OCI-M2 (cell line): ENCODE results near the gene PGA4.
"Not testable (repeated sequence)": the region's sequence is repeated elsewhere in the genome, so short reads cannot be mapped to it uniquely, and the experiment has no call there.

Experiments
- DNase-seq: peaks from one replicate; lab custom pipeline; 2025; ENCODE audit not compliant: unreplicated experiment; lab: John Stamatoyannopoulos, UW

The PGA4 gene

DNA sequence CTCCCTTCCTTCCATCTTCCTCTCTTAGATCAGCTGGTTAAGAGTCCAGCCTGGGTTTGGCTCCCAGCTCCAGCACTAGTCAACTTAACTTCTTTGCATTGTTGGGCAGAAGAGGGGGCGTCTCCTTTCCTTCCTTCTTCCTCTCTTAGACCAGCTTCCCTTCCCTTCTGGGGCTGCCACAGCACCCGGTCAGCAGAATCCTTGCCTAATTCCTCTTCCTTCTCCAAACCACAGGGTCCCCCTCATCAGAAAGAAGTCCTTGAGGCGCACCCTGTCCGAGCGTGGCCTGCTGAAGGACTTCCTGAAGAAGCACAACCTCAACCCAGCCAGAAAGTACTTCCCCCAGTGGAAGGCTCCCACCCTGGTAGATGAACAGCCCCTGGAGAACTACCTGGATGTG lies 18.3 kb upstream of the PGA4 start:
- DNase-seq, result not testable (repeated sequence)

DNA sequence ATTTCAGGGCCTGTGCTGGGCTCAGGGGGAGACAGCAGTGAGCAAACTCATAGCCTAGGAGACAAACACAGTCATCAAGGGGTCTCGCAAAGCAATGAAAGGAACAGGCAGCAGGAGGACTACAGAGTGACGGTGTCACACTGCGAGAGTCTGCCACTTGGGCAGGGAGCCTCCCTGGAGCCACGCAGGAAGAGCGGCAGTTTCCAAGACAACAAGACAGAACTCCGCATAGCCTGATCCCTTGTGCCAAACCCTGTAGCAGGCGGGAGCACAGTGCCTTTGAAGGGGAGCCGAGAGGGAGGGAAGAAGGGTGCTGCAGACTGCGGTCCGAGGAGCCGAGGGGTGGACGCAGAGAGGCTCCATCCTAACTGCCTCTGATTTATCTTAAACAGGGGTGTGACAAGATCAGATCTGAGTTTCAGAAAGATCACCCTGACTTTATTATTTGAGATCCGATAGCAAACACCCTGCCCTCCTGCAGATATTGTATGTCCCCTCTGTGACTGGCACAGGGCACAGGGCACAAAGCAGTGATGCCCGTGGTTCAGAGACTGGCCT lies 17.6 kb upstream of the PGA4 start:
- DNase-seq, result not testable (repeated sequence)

DNA sequence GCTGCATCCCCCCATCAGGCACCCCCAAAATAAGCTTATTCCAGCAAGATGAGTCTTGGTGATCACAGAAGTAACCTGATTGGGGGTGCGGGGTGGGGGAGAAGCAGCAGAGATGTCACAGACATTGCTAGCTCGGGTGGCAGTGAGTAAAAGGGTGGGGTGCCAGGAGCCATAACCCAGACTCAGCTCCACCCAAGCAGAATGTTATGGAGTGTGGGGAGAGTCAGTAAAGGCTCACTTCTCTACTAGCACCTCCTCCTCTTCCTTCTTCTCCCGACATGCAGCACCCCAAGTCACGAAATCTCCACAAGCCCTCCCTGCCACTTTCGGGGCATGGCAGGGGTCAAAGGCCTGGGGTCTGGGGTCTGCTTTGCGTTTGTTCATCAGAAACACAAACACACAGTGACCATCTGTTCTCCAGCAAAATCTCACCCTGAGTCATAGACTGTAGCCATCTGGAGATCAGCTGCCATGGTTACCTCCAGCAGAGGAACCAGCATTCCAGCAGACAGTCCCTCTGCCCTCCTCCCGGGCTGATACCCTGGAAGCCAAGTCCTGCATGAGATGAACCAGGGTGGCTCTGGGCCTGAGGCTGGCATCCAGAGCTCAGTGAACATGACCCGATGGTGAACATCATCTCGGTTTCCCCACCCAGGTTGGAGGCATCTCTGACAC lies 14.4 kb upstream of the PGA4 start:
- not testable (repeated sequence) for DNase-seq

DNA sequence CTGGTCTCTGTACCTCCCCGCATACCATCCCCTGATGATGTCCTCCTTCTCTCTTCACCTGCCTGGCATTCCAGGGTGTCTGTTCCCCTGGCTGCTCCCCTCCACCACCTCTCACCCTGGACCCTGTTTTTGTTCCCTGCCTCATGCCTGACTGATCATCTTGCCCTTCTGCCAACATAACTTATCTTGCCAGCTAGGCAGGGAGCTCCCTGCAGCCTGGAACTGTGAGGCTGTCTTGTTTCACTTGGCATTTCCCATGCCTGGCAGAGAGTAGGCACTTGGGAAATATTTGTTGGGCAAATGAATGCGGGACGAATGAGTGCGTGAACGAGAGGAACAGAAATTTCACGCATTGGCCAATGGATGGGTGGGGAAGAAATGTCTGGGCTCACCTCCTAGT lies 11.5 kb upstream of the PGA4 start:
- DNase-seq, result not testable (repeated sequence)

DNA sequence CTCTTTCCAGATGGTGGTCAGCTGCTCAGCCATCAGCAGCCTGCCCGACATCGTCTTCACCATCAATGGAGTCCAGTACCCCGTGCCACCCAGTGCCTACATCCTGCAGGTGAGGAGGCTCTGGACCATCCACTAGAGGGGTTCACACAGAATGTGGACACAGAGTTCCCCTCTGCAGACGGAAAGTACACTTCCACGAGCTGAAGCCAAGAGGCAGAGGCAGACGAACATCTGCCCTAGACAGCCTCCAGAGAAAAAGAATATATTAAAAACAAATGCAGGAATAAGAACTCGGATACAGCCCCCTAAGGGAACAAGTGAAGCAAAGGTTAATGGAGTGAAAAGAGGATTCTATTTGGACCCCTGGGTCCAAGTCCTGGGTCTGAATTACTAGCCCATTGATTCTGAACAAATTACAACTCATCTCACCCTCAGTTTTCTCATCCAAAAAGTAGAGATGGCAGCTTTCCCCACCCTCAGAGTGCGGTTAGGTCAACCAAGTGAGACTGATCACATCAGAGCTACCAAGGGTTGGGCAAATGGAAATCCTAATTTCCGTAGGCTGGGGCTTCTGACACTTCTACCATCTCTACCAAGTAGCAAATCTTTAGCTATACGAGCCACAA lies 10.7 kb upstream of the PGA4 start:
- not testable (repeated sequence) for DNase-seq

DNA sequence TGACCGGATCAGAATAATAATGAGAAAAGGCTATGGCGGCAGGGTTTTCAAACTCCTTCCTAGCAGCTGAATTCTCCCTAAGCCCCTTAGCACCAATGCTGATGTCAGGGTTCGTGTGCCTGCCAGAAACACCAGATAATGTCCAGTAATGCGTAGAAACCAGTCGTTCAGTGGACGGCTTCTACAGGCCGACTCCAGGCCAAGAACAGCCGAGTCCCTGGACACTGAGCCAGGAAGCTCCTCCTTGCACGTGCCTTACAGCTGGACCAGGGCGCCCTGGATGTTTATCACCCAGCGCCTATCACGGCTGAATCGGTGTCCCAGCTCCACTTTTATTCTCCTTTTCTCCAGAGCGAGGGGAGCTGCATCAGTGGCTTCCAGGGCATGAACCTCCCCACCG lies 9.9 kb upstream of the PGA4 start:
- DNase-seq, result not testable (repeated sequence)

DNA sequence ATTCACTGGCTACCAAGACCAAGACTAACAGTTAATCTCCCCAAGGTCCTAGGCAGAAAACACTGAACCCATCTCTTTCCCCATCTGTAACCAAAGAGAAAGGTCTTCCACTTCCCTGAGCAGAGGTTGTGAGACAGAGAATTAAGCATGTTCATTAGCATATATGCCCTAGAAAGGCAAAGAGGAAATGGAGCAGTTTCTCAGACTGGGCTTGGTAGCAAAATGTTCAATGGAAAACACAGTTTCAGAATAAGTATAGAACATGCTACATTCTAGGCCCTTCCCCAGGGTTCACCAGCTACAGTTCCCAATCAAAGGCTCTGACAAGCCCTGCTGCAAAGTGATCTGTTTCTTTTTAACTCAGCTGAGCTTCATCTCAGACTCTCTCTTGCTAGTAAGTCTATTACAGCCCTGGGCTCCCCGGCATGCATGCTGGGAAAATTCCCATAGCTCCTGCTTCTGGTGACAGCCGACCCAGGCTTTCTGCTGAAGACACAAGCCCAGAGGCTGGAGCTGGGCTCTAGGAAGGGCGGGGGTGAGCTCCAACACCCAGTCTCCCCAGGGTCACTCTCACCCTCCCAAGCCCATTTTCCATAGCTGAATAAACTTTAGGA lies 8.3 kb upstream of the PGA4 start:
- DNase-seq, result not testable (repeated sequence)

DNA sequence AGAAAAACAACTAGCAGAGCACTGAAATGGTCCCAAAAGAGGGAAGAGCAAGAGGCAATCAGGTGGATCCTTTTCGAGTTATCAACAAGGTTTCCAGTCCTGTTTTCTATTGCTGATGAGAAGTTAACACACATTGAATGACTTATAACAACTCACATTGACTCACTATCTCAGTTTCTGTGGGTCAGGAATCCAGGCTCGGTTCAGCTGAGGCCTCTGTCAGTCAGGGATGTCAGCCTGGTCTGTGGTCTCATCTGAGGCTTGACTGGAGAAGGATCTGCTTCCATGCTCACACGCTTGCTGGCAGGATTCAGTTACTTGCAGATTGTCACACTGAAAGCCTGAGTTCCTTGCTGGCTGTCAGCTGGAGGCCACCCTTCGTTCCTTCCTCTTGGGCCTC lies 3.8 kb upstream of the PGA4 start:
- DNase-seq, result not testable (repeated sequence)

DNA sequence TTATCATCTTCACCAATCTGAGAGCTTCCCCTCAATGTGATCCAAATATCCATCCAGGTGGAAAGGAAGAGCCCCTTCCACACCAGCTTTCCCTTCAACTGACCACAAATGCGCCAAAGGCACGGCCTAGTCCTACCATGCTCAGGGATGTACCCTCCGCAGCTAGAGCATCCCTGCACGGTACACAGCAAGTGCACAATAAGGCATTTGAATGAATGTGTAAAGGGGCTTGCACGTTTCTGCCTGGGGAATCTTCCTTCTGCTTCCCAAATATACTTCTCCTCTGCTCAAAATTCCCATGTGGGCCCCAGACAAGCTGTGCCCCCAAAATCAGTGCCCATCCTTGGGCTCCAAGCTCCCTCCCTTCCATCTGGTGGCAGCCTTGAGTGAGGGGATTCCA lies 3.1 kb upstream of the PGA4 start:
- DNase-seq, result not testable (repeated sequence)

DNA sequence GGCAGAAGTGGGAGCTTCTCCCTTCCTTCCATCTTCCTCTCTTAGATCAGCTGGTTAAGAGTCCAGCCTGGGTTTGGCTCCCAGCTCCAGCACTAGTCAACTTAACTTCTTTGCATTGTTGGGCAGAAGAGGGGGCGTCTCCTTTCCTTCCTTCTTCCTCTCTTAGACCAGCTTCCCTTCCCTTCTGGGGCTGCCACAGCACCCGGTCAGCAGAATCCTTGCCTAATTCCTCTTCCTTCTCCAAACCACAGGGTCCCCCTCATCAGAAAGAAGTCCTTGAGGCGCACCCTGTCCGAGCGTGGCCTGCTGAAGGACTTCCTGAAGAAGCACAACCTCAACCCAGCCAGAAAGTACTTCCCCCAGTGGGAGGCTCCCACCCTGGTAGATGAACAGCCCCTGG lies 545 bp downstream of the PGA4 start:
- DNase-seq, result not testable (repeated sequence)

DNA sequence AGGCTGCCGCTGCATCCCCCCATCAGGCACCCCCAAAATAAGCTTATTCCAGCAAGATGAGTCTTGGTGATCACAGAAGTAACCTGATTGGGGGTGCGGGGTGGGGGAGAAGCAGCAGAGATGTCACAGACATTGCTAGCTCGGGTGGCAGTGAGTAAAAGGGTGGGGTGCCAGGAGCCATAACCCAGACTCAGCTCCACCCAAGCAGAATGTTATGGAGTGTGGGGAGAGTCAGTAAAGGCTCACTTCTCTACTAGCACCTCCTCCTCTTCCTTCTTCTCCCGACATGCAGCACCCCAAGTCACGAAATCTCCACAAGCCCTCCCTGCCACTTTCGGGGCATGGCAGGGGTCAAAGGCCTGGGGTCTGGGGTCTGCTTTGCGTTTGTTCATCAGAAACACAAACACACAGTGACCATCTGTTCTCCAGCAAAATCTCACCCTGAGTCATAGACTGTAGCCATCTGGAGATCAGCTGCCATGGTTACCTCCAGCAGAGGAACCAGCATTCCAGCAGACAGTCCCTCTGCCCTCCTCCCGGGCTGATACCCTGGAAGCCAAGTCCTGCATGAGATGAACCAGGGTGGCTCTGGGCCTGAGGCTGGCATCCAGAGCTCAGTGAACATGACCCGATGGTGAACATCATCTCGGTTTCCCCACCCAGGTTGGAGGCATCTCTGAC lies 4.5 kb downstream of the PGA4 start:
- DNase-seq, result not testable (repeated sequence)

DNA sequence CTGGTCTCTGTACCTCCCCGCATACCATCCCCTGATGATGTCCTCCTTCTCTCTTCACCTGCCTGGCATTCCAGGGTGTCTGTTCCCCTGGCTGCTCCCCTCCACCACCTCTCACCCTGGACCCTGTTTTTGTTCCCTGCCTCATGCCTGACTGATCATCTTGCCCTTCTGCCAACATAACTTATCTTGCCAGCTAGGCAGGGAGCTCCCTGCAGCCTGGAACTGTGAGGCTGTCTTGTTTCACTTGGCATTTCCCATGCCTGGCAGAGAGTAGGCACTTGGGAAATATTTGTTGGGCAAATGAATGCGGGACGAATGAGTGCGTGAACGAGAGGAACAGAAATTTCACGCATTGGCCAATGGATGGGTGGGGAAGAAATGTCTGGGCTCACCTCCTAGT lies 7.3 kb downstream of the PGA4 start:
- not testable (repeated sequence) for DNase-seq

DNA sequence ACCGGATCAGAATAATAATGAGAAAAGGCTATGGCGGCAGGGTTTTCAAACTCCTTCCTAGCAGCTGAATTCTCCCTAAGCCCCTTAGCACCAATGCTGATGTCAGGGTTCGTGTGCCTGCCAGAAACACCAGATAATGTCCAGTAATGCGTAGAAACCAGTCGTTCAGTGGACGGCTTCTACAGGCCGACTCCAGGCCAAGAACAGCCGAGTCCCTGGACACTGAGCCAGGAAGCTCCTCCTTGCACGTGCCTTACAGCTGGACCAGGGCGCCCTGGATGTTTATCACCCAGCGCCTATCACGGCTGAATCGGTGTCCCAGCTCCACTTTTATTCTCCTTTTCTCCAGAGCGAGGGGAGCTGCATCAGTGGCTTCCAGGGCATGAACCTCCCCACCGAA lies 8.9 kb downstream of the PGA4 start:
- not testable (repeated sequence) for DNase-seq

DNA sequence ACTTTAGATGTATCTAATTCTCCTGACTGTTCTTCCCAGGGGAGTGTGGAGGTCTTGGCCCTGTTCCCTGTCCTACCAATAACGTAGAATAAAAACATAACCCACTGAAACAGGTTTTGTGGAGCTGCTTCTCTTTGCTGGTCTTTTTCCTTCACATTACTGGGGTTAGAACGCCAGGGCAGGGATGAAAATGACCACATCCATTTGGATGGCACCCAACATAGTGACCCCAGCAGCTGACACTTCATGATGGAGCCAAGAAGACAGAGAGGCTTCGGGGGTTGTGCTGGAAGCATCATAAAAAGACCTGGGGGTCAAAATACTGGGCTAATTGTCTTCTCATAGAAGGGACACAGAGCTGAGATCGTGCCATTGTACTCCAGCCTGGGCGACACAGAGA lies 9.4 kb downstream of the PGA4 start:
- DNase-seq, result not testable (repeated sequence)

DNA sequence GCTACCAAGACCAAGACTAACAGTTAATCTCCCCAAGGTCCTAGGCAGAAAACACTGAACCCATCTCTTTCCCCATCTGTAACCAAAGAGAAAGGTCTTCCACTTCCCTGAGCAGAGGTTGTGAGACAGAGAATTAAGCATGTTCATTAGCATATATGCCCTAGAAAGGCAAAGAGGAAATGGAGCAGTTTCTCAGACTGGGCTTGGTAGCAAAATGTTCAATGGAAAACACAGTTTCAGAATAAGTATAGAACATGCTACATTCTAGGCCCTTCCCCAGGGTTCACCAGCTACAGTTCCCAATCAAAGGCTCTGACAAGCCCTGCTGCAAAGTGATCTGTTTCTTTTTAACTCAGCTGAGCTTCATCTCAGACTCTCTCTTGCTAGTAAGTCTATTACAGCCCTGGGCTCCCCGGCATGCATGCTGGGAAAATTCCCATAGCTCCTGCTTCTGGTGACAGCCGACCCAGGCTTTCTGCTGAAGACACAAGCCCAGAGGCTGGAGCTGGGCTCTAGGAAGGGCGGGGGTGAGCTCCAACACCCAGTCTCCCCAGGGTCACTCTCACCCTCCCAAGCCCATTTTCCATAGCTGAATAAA lies 10.5 kb downstream of the PGA4 start:
- DNase-seq, result not testable (repeated sequence)

DNA sequence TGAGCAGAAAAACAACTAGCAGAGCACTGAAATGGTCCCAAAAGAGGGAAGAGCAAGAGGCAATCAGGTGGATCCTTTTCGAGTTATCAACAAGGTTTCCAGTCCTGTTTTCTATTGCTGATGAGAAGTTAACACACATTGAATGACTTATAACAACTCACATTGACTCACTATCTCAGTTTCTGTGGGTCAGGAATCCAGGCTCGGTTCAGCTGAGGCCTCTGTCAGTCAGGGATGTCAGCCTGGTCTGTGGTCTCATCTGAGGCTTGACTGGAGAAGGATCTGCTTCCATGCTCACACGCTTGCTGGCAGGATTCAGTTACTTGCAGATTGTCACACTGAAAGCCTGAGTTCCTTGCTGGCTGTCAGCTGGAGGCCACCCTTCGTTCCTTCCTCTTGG lies 15.0 kb downstream of the PGA4 start:
- DNase-seq, result not testable (repeated sequence)

DNA sequence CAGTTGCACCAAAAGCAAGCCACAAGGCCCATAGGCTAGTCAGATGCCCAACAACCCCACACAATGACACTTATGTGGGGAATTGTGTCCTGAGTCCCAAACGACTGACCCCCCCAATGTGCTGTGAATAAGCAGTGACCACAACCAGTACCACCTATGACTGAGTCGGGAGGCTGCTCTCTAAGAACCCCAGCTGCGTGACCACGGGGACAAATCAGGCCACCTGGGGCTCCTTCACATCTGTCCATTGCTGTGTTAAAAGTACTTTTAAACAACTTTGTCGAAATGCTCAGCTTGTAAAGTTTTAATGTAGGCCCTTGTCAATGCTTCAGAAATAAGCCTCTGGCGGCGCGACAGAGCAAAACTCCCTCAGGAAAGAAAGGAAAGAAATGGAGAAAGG lies 18.1 kb downstream of the PGA4 start:
- not testable (repeated sequence) for DNase-seq

DNA sequence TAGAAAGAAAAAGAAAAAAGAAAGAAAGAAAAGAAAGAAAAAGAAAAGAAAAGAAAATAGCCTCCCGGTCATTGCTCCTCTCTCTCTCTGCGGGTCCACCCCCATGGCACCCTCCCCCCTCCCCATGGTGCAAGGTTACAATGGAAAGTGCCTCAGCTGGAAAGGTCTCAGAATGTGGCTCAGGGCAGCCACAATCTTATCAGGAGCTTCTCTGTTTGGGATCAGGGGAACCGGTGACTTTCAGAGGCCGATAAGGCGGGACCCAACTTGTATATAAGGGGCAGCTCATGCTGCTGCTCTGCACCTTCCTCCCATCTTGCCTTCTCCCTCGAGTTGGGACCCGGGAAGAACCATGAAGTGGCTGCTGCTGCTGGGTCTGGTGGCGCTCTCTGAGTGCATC lies 18.7 kb downstream of the PGA4 start, which contains the start of gene PGA5:
TSS of gene PGA5 (plus strand) at position 301 of the 400 bp plus-strand sequence. CDS start at position 353, 52 bp downstream.
- DNase-seq, result not testable (repeated sequence)

DNA sequence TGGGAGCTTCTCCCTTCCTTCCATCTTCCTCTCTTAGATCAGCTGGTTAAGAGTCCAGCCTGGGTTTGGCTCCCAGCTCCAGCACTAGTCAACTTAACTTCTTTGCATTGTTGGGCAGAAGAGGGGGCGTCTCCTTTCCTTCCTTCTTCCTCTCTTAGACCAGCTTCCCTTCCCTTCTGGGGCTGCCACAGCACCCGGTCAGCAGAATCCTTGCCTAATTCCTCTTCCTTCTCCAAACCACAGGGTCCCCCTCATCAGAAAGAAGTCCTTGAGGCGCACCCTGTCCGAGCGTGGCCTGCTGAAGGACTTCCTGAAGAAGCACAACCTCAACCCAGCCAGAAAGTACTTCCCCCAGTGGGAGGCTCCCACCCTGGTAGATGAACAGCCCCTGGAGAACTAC lies 19.4 kb downstream of the PGA4 start:
- not testable (repeated sequence) for DNase-seq

DNA sequence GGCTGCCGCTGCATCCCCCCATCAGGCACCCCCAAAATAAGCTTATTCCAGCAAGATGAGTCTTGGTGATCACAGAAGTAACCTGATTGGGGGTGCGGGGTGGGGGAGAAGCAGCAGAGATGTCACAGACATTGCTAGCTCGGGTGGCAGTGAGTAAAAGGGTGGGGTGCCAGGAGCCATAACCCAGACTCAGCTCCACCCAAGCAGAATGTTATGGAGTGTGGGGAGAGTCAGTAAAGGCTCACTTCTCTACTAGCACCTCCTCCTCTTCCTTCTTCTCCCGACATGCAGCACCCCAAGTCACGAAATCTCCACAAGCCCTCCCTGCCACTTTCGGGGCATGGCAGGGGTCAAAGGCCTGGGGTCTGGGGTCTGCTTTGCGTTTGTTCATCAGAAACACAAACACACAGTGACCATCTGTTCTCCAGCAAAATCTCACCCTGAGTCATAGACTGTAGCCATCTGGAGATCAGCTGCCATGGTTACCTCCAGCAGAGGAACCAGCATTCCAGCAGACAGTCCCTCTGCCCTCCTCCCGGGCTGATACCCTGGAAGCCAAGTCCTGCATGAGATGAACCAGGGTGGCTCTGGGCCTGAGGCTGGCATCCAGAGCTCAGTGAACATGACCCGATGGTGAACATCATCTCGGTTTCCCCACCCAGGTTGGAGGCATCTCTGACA lies 23.3 kb downstream of the PGA4 start:
- DNase-seq, result not testable (repeated sequence)
